SK-N-SH (cell line): Measurements from ENCODE around the gene KRTAP4-16.

ENCODE experiments used
- CHD2 ChIP-seq: fragments of 150-350 bp; IDR thresholded peaks from 2 replicates; pipeline ENCODE4 v1.6.1; 2018; ENCODE audit warnings: low read length; ENCODE audit not compliant: partially characterized antibody
- CTCF ChIP-seq: fragments of 200-600 bp; sonication (generic); IDR thresholded peaks from 2 replicates; pipeline ENCODE4 v1.6.1; 2017; ENCODE audit warnings: antibody characterized with exemption, mild to moderate bottlenecking, moderate library complexity
- ELF1 ChIP-seq: IDR thresholded peaks from 2 replicates; pipeline ENCODE4 v1.4.0; 2012
- EP300 ChIP-seq, 2 experiments: IDR thresholded peaks; 2 replicates each; pipeline versions ENCODE4 v1.4.0 to v1.6.1; 2012; ENCODE audit warnings: borderline replicate concordance in 1 of 2, low read depth in 1 of 2, low read length in 1 of 2
- FOSL2 ChIP-seq: IDR thresholded peaks from 2 replicates; pipeline ENCODE4 v1.4.0; 2012; ENCODE audit warnings: low read depth, mild to moderate bottlenecking, moderate library complexity, borderline replicate concordance
- MAX ChIP-seq: IDR thresholded peaks from 2 replicates; pipeline ENCODE4 v1.4.0; 2012; ENCODE audit warnings: low read depth
- PBX3 ChIP-seq: IDR thresholded peaks from 2 replicates; pipeline ENCODE4; 2012
- POLR2AphosphoS5 ChIP-seq: IDR thresholded peaks from 2 replicates; pipeline ENCODE4 v1.6.1; 2012; ENCODE audit warnings: low read depth, low read length
- SMC3 ChIP-seq: IDR thresholded peaks from 2 replicates; pipeline ENCODE4 v1.6.1; 2012; ENCODE audit warnings: low read depth, low read length, improper control_type of control experiment
- TAF1 ChIP-seq: IDR thresholded peaks from 2 replicates; pipeline ENCODE4 v1.6.1; 2012; ENCODE audit warnings: low read depth, mild to moderate bottlenecking, low read length, moderate library complexity, borderline replicate concordance
- TCF12 ChIP-seq: IDR thresholded peaks from 2 replicates; pipeline ENCODE4 v1.4.0; 2012
- USF2 ChIP-seq: fragments of 150-350 bp; IDR thresholded peaks from 2 replicates; pipeline ENCODE4 v1.6.1; 2017; ENCODE audit warnings: antibody characterized with exemption, low read length, low read depth, borderline replicate concordance
- YY1 ChIP-seq: IDR thresholded peaks from 2 replicates; pipeline ENCODE4 v1.4.0; 2012; ENCODE audit warnings: low read depth, mild to moderate bottlenecking

GRCh38 chr17:41096055-41096454 is 6.0 kb downstream of the KRTAP4-16 start:
- TF ChIP-seq CTCF (no peak), USF2 (no peak), ELF1 (no peak), MAX (no peak), POLR2AphosphoS5 (no peak), TCF12 (no peak), SMC3 (no peak), TAF1 (no peak), EP300 (IDR thresholded peaks at IDR 0.05; ENCODE audit: borderline replicate concordance in 1 of 2, low read depth in 1 of 2, low read length in 1 of 2) (no peak), YY1 (no peak), PBX3 (no peak), CHD2 (no peak), FOSL2 (no peak)
